Measurements from ENCODE around the gene TAOK1.

DNA sequence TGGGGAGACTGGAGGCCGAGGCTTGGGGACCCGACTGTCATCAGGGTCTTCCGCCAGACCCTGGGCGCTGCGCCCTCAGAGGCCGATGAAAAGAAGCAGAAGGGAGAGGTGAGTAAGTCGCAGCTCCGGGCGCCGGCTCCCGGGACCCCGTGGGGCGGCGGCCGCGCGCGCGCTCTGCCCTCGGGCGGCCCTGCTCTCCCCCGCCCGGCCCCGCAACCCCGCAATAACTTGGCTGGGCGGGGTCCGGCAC is 177.1 kb downstream of the TAOK1 start:
- TF ChIP-seq, protein P1, sequence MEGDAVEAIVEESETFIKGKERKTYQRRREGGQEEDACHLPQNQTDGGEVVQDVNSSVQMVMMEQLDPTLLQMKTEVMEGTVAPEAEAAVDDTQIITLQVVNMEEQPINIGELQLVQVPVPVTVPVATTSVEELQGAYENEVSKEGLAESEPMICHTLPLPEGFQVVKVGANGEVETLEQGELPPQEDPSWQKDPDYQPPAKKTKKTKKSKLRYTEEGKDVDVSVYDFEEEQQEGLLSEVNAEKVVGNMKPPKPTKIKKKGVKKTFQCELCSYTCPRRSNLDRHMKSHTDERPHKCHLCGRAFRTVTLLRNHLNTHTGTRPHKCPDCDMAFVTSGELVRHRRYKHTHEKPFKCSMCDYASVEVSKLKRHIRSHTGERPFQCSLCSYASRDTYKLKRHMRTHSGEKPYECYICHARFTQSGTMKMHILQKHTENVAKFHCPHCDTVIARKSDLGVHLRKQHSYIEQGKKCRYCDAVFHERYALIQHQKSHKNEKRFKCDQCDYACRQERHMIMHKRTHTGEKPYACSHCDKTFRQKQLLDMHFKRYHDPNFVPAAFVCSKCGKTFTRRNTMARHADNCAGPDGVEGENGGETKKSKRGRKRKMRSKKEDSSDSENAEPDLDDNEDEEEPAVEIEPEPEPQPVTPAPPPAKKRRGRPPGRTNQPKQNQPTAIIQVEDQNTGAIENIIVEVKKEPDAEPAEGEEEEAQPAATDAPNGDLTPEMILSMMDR (IDR thresholded peaks at IDR 0.05), result no peak
- TF ChIP-seq POLR2A (IDR thresholded peaks at IDR 0.05), result no peak

Measured in Peyer's patch (tissue), 4 donors.